OCI-LY1 (cell line): ENCODE data around the gene ACMSD.

Experiments
- H2AFZ ChIP-seq: fragments of 200-600 bp; sonication (generic), shearing (Covaris generic); 2 replicates; pipeline ENCODE4 v1.6.0; 2014; ENCODE audit warnings: antibody characterized with exemption, mild to moderate bottlenecking, low read length
- H3F3A ChIP-seq: fragments of 200-600 bp; sonication (generic), shearing (Covaris generic); 2 replicates; pipeline ENCODE4 v1.6.0; 2014; ENCODE audit warnings: mild to moderate bottlenecking, antibody characterized with exemption, low read length, moderate library complexity; ENCODE audit not compliant: insufficient read depth
- H3K27ac ChIP-seq: fragments of 200-600 bp; sonication (generic); 2 replicates; pipeline ENCODE4 v1.5.1; 2014; ENCODE audit warnings: low read length, mixed run types, mild to moderate bottlenecking, low read depth; ENCODE audit not compliant: poor library complexity, severe bottlenecking
- H3K27me3 ChIP-seq: fragments of 200-600 bp; sonication (generic); 2 replicates; pipeline ENCODE4 v1.6.0; 2014; ENCODE audit warnings: antibody characterized with exemption, mild to moderate bottlenecking, low read length, moderate library complexity; ENCODE audit not compliant: insufficient read depth
- H3K36me3 ChIP-seq: fragments of 200-600 bp; sonication (generic); 2 replicates; pipeline ENCODE4 v1.6.1; 2014; ENCODE audit warnings: mild to moderate bottlenecking, antibody characterized with exemption, low read length, moderate library complexity, mixed read lengths; ENCODE audit not compliant: insufficient read depth
- H3K4me1 ChIP-seq: fragments of 200-600 bp; sonication (generic); 2 replicates; pipeline ENCODE4 v1.5.1; 2014; ENCODE audit warnings: mild to moderate bottlenecking, low read length, moderate library complexity; ENCODE audit not compliant: insufficient read depth, severe bottlenecking
- H3K4me2 ChIP-seq: fragments of 200-600 bp; sonication (generic), shearing (Covaris generic); 2 replicates; pipeline ENCODE4 v1.6.1; 2014; ENCODE audit warnings: low read length
- H3K4me3 ChIP-seq: fragments of 200-600 bp; sonication (generic); 2 replicates; pipeline ENCODE4 v1.5.1; 2014; ENCODE audit warnings: low read length, low read depth, mild to moderate bottlenecking, mixed read lengths; ENCODE audit not compliant: poor library complexity, severe bottlenecking
- H3K79me2 ChIP-seq: fragments of 200-600 bp; shearing (Covaris generic); 2 replicates; pipeline ENCODE4 v1.6.1; 2016; ENCODE audit warnings: mixed run types, low read length, mixed read lengths; ENCODE audit not compliant: insufficient read depth
- H3K9ac ChIP-seq: fragments of 200-600 bp; sonication (generic), shearing (Covaris generic); 2 replicates; pipeline ENCODE4 v1.6.1; 2014; ENCODE audit warnings: mild to moderate bottlenecking, low read length, mixed read lengths
- H3K9me2 ChIP-seq: fragments of 200-600 bp; sonication (generic), shearing (Covaris generic); 2 replicates; pipeline ENCODE4 v1.6.1; 2014; ENCODE audit warnings: low read depth, mild to moderate bottlenecking, low read length, mixed read lengths
- H3K9me3 ChIP-seq: fragments of 200-600 bp; shearing (Covaris generic); 2 replicates; pipeline ENCODE4 v1.6.1; 2014; ENCODE audit warnings: low read length, mixed read lengths
- H4K20me1 ChIP-seq: fragments of 200-600 bp; sonication (generic), shearing (Covaris generic); 2 replicates; pipeline ENCODE4 v1.6.0; 2016; ENCODE audit warnings: mild to moderate bottlenecking, low read length; ENCODE audit not compliant: insufficient read depth
- EZH2 ChIP-seq: fragments of 200-600 bp; sonication (generic), shearing (Covaris generic); IDR thresholded peaks from 2 replicates; pipeline ENCODE4 v1.8.0; 2017; ENCODE audit warnings: borderline replicate concordance, mixed run types, mild to moderate bottlenecking, antibody characterized with exemption, low read length, moderate library complexity, mixed read lengths
- TF ChIP-seq, protein P1 (sequence below): fragments of 200-600 bp; sonication (generic), shearing (Covaris generic); IDR thresholded peaks from 2 replicates; pipeline ENCODE4 v1.5.1; 2017; ENCODE audit warnings: mild to moderate bottlenecking, antibody characterized with exemption, low read length, moderate library complexity, mixed read lengths

The ACMSD gene

DNA sequence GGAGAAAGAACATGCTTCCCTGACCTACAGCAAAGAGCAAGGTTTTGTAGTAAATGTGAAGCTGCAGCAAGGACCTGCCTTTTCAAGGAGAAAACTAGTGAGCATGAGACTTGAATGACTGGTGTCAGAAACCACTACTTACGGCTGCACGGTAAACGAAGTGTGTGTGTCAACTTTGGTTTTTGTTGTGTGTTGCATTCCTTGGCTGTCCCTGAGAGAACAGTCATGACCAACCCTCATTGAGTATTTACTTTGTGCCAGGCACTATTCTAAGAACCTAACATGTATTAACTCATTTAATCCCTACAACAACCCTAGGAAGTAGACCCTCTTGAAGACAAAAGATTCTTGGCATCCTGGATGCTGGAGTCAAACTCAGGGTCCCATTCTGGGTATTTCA, 22.8 kb downstream of the ACMSD start:
- Histone ChIP-seq H3K9ac (no peak overlapping the region), H2AFZ (no peak overlapping the region), H3K79me2 (no peaks in the 10 kb centered on the region), H3K27ac (no peak overlapping the region), H3K4me3 (no peak overlapping the region), H3K36me3 (no peaks in the 10 kb centered on the region), H4K20me1 (no peaks in the 10 kb centered on the region), H3K4me1 (no peaks in the 10 kb centered on the region), H3K4me2 (no peak overlapping the region), H3K9me2 (no peaks in the 10 kb centered on the region), H3F3A (no peaks in the 10 kb centered on the region), H3K27me3 (no peaks in the 10 kb centered on the region), H3K9me3 (no peaks in the 10 kb centered on the region)
- TF ChIP-seq, protein P1, sequence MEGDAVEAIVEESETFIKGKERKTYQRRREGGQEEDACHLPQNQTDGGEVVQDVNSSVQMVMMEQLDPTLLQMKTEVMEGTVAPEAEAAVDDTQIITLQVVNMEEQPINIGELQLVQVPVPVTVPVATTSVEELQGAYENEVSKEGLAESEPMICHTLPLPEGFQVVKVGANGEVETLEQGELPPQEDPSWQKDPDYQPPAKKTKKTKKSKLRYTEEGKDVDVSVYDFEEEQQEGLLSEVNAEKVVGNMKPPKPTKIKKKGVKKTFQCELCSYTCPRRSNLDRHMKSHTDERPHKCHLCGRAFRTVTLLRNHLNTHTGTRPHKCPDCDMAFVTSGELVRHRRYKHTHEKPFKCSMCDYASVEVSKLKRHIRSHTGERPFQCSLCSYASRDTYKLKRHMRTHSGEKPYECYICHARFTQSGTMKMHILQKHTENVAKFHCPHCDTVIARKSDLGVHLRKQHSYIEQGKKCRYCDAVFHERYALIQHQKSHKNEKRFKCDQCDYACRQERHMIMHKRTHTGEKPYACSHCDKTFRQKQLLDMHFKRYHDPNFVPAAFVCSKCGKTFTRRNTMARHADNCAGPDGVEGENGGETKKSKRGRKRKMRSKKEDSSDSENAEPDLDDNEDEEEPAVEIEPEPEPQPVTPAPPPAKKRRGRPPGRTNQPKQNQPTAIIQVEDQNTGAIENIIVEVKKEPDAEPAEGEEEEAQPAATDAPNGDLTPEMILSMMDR: no peak
- TF ChIP-seq EZH2: no peak

DNA sequence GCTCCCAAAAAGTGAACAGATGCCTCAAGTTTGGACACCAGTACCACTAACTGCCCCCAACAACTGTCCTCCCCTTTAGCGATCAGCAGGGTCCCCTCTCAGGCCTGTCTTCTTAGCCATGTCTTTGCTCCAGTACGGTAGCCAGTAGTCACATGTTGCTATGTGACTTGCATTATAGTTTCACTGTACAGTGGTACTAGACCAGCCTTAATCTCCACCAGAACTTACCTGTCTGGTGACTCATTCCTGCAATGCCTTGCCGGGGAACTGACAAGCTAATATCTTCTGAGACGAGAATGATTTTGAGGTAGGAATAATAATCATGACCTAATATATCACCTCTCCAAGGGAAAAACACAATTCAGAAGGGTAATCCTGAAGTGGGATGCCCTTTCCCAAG, 23.7 kb downstream of the ACMSD start:
- Histone ChIP-seq H3K9me2 (no peaks in the 10 kb centered on the region), H3K79me2 (no peaks in the 10 kb centered on the region), H3F3A (no peaks in the 10 kb centered on the region), H3K27ac (no peak overlapping the region), H3K4me2 (no peak overlapping the region), H2AFZ (no peak overlapping the region), H3K9ac (no peak overlapping the region), H3K27me3 (no peaks in the 10 kb centered on the region), H3K4me3 (no peak overlapping the region), H3K36me3 (no peaks in the 10 kb centered on the region), H3K9me3 (no peaks in the 10 kb centered on the region), H3K4me1 (no peaks in the 10 kb centered on the region), H4K20me1 (no peaks in the 10 kb centered on the region)
- no peak for TF ChIP-seq EZH2
- TF ChIP-seq, protein P1: no peak

DNA sequence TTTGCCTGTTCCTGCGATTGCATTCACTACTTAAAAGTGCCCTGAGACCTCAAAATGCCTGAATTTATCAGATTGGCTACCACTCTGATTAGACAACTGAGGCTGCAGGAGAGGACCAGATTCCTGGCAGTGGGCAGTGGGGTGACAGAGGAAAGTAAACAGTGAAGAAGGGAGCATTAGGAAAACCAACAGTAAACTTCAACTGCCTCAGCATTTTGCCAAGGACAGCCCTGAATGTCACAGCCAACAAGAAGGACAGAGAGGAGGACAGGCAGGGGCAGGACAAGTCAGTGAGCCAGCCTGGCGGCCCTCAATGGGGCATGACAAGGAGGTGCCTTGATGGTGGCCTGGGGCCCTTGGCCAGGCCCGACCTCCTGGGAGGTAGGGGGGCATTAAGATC, 24.3 kb downstream of the ACMSD start:
- no peaks in the 10 kb centered on the region for H3K27me3 ChIP-seq
- no peak overlapping the region for H3K27ac ChIP-seq
- H3K9ac ChIP-seq: no peak overlapping the region
- H4K20me1 ChIP-seq: no peaks in the 10 kb centered on the region
- H3K4me3 ChIP-seq: no peak overlapping the region
- TF ChIP-seq, protein P1: no peak
- TF ChIP-seq EZH2: no peak
- no peaks in the 10 kb centered on the region for H3K36me3 ChIP-seq
- no peaks in the 10 kb centered on the region for H3F3A ChIP-seq
- no peak overlapping the region for H2AFZ ChIP-seq
- H3K4me1 ChIP-seq: no peaks in the 10 kb centered on the region
- H3K79me2 ChIP-seq: no peaks in the 10 kb centered on the region
- H3K9me3 ChIP-seq: no peaks in the 10 kb centered on the region
- H3K4me2 ChIP-seq: no peak overlapping the region
- H3K9me2 ChIP-seq: no peaks in the 10 kb centered on the region
